Kidney capillary endothelial cell (primary cell): ENCODE measurements around the gene CD1E.
"Not testable (repeated sequence)": the region's sequence is repeated elsewhere in the genome, so short reads cannot be mapped to it uniquely, and the experiment has no call there.

ENCODE experiments used
- DNase-seq: peaks from one replicate; pipeline ENCODE4 v3.0.0-alpha.2; 2018; ENCODE audit warnings: low spot score

CD1E gene

GRCh38 chr1:158362941-158363340 is 9.2 kb downstream of the CD1E start:
- DNase-seq, result no peak

GRCh38 chr1:158366783-158367182 is 13.1 kb downstream of the CD1E start:
- no peak for DNase-seq

- no peak for DNase-seq
Measured at GRCh38 chr1:158371188-158371953, 17.7 kb downstream of the CD1E start.

GRCh38 chr1:158374101-158374500 is 20.4 kb downstream of the CD1E start:
- DNase-seq, result not testable (repeated sequence)

- DNase-seq, result no peak
Measured at GRCh38 chr1:158374860-158375259, 21.2 kb downstream of the CD1E start.

GRCh38 chr1:158390331-158390730 is 36.6 kb downstream of the CD1E start:
- no peak for DNase-seq

GRCh38 chr1:158391099-158391498 is 37.4 kb downstream of the CD1E start:
- no peak for DNase-seq

- DNase-seq, result no peak
Measured at GRCh38 chr1:158393476-158393875, 39.8 kb downstream of the CD1E start.

- no peak for DNase-seq
Measured at GRCh38 chr1:158396646-158397045, 43.0 kb downstream of the CD1E start.

- no peak for DNase-seq
Measured at GRCh38 chr1:158398818-158399514, 45.3 kb downstream of the CD1E start, which contains the start of gene OR10T2. Gene OR10T2, minus strand, starts transcription at chr1:158399466. Its CDS starts 0 bp downstream, at chr1:158399466.

- no peak for DNase-seq
Measured at GRCh38 chr1:158400871-158401270, 47.2 kb downstream of the CD1E start.

- no peak for DNase-seq
Measured at GRCh38 chr1:158407092-158407491, 53.4 kb downstream of the CD1E start.
